HL-60 (cell line): ENCODE measurements around the gene SPTBN1.

Experiments
- DNase-seq, 2 experiments: peaks; one replicate each; pipeline ENCODE4 v3.0.0-alpha.2; 2010 to 2020; ENCODE audit warnings: low read depth in 1 of 2, low spot score in 1 of 2
- H3K27ac ChIP-seq: fragments of 250-450 bp; sonication (Bioruptor Pico); replicated peaks from 2 replicates; pipeline ENCODE4 v1.5.1; 2020; ENCODE audit warnings: mild to moderate bottlenecking, moderate library complexity
- H3K27me3 ChIP-seq: fragments of 250-450 bp; sonication (Bioruptor Pico); 2 replicates; pipeline ENCODE4 v1.5.1; 2021; ENCODE audit warnings: mild to moderate bottlenecking, moderate library complexity; ENCODE audit not compliant: insufficient read depth, poor library complexity, severe bottlenecking
- H3K4me3 ChIP-seq: replicated peaks from 2 replicates; pipeline ENCODE4 v1.5.1; 2011; ENCODE audit warnings: mild to moderate bottlenecking, control low read depth, low read length; ENCODE audit not compliant: insufficient read depth
- CTCF ChIP-seq: IDR thresholded peaks from one replicate; pipeline ENCODE4 v1.5.1; 2011; ENCODE audit warnings: low read length, control low read depth, inconsistent platforms; ENCODE audit not compliant: insufficient read depth
- GABPA ChIP-seq: IDR thresholded peaks from 2 replicates; pipeline ENCODE4 v1.6.1; 2012; ENCODE audit warnings: low read depth
- POLR2AphosphoS5 ChIP-seq: IDR thresholded peaks from 2 replicates; pipeline ENCODE4 v1.6.1; 2012; ENCODE audit warnings: low read depth
- SPI1 ChIP-seq: IDR thresholded peaks from 2 replicates; pipeline ENCODE4 v1.6.1; 2012; ENCODE audit warnings: low read depth, mild to moderate bottlenecking, borderline replicate concordance
- TF ChIP-seq, protein P1 (sequence below): IDR thresholded peaks from 2 replicates; pipeline ENCODE4 v1.6.1; 2012; ENCODE audit warnings: low read depth; ENCODE audit not compliant: insufficient replicate concordance

The SPTBN1 gene

DNA sequence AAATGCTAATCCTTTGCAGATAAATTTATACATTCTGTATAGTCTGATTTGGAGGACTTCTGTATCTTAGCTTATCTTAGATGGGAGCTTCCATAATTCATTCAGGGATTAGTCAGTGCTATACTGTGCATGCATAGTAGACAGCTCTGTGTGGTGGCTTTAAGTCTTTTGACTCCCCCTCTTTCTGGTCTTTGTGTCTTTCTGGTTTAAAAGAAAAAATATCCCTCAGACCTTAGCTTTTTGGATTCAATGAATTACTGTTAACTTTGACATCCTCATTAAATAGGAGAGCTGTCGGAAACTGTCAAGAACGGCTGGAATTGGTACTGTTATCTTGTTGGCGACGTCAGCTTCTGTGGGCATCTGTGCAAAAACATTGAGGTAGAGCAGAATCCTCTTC, 130.4 kb downstream of the SPTBN1 start:
- H3K27me3 ChIP-seq = no peaks in the 10 kb centered on the region
- H3K27ac ChIP-seq = no peak overlapping the region
- DNase-seq = no peak
- H3K4me3 ChIP-seq = no peak overlapping the region
- no peak for TF ChIP-seq POLR2AphosphoS5
- TF ChIP-seq CTCF = no peak
- TF ChIP-seq GABPA = no peak
- TF ChIP-seq, protein P1, sequence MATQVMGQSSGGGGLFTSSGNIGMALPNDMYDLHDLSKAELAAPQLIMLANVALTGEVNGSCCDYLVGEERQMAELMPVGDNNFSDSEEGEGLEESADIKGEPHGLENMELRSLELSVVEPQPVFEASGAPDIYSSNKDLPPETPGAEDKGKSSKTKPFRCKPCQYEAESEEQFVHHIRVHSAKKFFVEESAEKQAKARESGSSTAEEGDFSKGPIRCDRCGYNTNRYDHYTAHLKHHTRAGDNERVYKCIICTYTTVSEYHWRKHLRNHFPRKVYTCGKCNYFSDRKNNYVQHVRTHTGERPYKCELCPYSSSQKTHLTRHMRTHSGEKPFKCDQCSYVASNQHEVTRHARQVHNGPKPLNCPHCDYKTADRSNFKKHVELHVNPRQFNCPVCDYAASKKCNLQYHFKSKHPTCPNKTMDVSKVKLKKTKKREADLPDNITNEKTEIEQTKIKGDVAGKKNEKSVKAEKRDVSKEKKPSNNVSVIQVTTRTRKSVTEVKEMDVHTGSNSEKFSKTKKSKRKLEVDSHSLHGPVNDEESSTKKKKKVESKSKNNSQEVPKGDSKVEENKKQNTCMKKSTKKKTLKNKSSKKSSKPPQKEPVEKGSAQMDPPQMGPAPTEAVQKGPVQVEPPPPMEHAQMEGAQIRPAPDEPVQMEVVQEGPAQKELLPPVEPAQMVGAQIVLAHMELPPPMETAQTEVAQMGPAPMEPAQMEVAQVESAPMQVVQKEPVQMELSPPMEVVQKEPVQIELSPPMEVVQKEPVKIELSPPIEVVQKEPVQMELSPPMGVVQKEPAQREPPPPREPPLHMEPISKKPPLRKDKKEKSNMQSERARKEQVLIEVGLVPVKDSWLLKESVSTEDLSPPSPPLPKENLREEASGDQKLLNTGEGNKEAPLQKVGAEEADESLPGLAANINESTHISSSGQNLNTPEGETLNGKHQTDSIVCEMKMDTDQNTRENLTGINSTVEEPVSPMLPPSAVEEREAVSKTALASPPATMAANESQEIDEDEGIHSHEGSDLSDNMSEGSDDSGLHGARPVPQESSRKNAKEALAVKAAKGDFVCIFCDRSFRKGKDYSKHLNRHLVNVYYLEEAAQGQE = no peak
- TF ChIP-seq SPI1 = no peak

GRCh38 chr2:54587171-54588016, 131.3 kb downstream of the SPTBN1 start:
- H3K27me3 ChIP-seq = no peaks in the 10 kb centered on the region
- no peak overlapping the region for H3K4me3 ChIP-seq
- no peak overlapping the region; the same call in 1 of the 2 replicates for H3K27ac ChIP-seq
- TF ChIP-seq, protein P1 = no peak
- TF ChIP-seq SPI1 = no peak
- no peak for TF ChIP-seq CTCF
- TF ChIP-seq POLR2AphosphoS5 = no peak
- TF ChIP-seq GABPA = no peak
- no peak for DNase-seq

DNA sequence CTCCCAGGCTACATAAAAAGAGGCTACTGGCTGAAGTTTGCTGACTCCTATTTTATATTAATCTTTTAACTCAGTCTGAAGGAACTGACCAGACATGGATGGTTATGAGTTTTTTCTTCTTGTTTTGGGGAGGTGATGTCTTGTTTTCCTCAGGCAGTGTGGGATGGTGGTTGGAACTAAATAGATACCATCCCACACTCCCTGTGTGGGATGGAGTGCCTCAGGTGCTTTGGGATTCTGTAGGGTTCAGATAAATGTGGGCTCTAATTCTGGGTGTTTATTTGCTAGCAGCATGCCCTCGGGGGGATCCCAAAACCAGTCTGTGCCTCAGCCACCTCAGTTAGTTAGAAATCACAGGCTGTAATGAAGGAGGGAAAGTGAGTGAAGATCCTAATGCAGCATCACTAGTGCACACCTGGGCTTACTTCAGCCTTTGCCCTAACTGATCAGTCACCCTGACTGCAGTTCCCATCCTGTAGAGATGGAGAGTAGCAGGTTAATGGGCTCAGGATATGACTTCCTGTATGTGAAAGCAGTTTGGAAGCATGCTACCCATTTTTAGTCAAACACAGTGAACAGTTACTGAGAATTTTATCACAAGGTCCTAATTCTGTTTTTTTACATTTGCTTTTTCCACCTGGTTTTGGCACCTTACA, 132.2 kb downstream of the SPTBN1 start:
- TF ChIP-seq, protein P1 = no peak
- TF ChIP-seq GABPA = no peak
- TF ChIP-seq CTCF = no peak
- no peak for TF ChIP-seq POLR2AphosphoS5
- TF ChIP-seq SPI1 = no peak
- DNase-seq = no peak
- no peaks in the 10 kb centered on the region for H3K27me3 ChIP-seq
- no peak overlapping the region for H3K4me3 ChIP-seq
- H3K27ac ChIP-seq = peak overlapping the region; percentile 67
